NT2/D1 (cell line): Measurements from ENCODE around the gene DNAJB6.

Experiments used
- SUZ12 ChIP-seq: IDR thresholded peaks from 2 replicates; pipeline ENCODE4 v1.6.1; 2011; ENCODE audit not compliant: insufficient read length, insufficient read depth; ENCODE audit errors: extremely low read depth
- ZNF274 ChIP-seq: IDR thresholded peaks from 2 replicates; pipeline ENCODE4 v1.6.1; 2011; ENCODE audit warnings: mild to moderate bottlenecking, low read depth, low read length

DNA sequence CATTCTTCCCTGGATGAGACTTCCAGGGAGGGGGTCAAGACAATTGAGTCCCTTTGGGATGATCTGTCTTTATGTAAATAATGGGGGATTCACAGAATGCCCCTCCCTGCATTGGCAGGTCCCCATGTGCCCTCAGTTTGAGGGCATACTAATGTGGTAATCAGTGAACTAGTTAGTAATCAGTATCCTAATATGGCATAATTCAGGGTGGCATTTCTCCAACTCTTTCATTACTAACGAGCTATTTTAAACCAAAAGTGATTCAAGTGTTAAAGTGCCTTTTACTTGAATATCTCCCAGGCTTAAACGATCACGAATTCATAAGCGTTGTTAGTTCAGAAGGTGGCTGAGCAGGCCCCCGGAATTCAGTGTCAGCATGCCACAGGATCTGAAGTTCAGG is 1.6 kb upstream of the DNAJB6 start:
- no peak for TF ChIP-seq ZNF274
- TF ChIP-seq SUZ12: no peak
